K562 (cell line): Measurements from ENCODE around the gene MPHOSPH8. TPM values are rescaled to one million over a fixed set of nuclear protein-coding genes. Genes with fewer than 3 reads are reported as not detected.

Experiments used
- HOXB6 ChIP-seq: fragments of 250-450 bp; sonication (Bioruptor Pico); IDR thresholded peaks from 2 replicates; pipeline ENCODE4 v1.5.1; 2022; ENCODE audit warnings: mild to moderate bottlenecking, borderline replicate concordance
- NFIC ChIP-seq: fragments of 450-650 bp; IDR thresholded peaks from 2 replicates; pipeline ENCODE4 v1.6.1; 2017; ENCODE audit warnings: mild to moderate bottlenecking, inconsistent platforms
- POU5F1 ChIP-seq: fragments of 150-350 bp; IDR thresholded peaks from 2 replicates; pipeline ENCODE4 v1.6.1; 2014; ENCODE audit warnings: borderline replicate concordance, low read length, low read depth, mild to moderate bottlenecking; ENCODE audit not compliant: partially characterized antibody
- RUNX1 ChIP-seq: sonication (generic); IDR thresholded peaks from 2 replicates; pipeline ENCODE4 v1.6.1; 2016; ENCODE audit warnings: antibody characterized with exemption, low read depth
- ZNF347 ChIP-seq: fragments of 450-650 bp; formaldehyde crosslinking; IDR thresholded peaks from 2 replicates; pipeline ENCODE4 v1.4.0; 2020; ENCODE audit warnings: low read depth, mild to moderate bottlenecking, moderate library complexity
- ZNF551 ChIP-seq: fragments of 250-450 bp; sonication (Bioruptor Pico); IDR thresholded peaks from 2 replicates; pipeline ENCODE4 v1.5.0; 2021; ENCODE audit warnings: mild to moderate bottlenecking, moderate library complexity
- polyA plus RNA-seq, 8 experiments: library from polyadenylated mRNA; depleted of rRNA in 4 of 8; stranded (reverse) in 5 of 8; unstranded in 3 of 8; fragments of >200 nt; fragmentation: Nextera tagmentation in 2 of 8; fragmentation: Illumina TruSeq in 1 of 8; extraction: Ambion mirVana in 2 of 8; extraction: Trizol in 1 of 8; gene quantifications; 2 replicates each; pipeline versions ENCODE4 v1.2.1 to v1.2.3, GENCODE V29; 2011 to 2014; ENCODE audit warnings: inconsistent platforms in 1 of 8, missing spikeins in 1 of 8
- total RNA-seq, 7 experiments: library from RNA; depleted of rRNA in 6 of 7; stranded (reverse); fragments of >200 nt in 6 of 7; fragmentation: Illumina TruSeq in 2 of 7; extraction: Trizol in 2 of 7; gene quantifications; 2 replicates each; pipeline versions ENCODE4 v1.2.1 to v1.2.3, GENCODE V29; 2011 to 2021; ENCODE audit warnings: low replicate concordance in 1 of 7
- TF ChIP-seq, protein P1 (sequence below): fragments of 450-650 bp; IDR thresholded peaks from 2 replicates; pipeline ENCODE4 v1.6.1; 2016; ENCODE audit warnings: low read depth
- TF ChIP-seq, protein P2 (sequence below): sonication (generic); formaldehyde crosslinking; IDR thresholded peaks from 2 replicates; pipeline ENCODE4 v1.8.0; 2022; ENCODE audit warnings: missing genetic modification reagents, mild to moderate bottlenecking, borderline replicate concordance
- TF ChIP-seq, protein P3 (sequence below): fragments of 250-450 bp; sonication (Bioruptor Pico); IDR thresholded peaks from 2 replicates; pipeline ENCODE4 v1.8.0; 2021; ENCODE audit warnings: moderate library complexity, mild to moderate bottlenecking, inconsistent platforms

MPHOSPH8 gene
- total and polyA plus RNA-seq, 9 of the 15 experiments (the other 6 are each of a cell fraction or from before 2014, with no cell fraction given), result 10.3 to 24.8 (median 16.6) TPM

- TF ChIP-seq, protein P1, sequence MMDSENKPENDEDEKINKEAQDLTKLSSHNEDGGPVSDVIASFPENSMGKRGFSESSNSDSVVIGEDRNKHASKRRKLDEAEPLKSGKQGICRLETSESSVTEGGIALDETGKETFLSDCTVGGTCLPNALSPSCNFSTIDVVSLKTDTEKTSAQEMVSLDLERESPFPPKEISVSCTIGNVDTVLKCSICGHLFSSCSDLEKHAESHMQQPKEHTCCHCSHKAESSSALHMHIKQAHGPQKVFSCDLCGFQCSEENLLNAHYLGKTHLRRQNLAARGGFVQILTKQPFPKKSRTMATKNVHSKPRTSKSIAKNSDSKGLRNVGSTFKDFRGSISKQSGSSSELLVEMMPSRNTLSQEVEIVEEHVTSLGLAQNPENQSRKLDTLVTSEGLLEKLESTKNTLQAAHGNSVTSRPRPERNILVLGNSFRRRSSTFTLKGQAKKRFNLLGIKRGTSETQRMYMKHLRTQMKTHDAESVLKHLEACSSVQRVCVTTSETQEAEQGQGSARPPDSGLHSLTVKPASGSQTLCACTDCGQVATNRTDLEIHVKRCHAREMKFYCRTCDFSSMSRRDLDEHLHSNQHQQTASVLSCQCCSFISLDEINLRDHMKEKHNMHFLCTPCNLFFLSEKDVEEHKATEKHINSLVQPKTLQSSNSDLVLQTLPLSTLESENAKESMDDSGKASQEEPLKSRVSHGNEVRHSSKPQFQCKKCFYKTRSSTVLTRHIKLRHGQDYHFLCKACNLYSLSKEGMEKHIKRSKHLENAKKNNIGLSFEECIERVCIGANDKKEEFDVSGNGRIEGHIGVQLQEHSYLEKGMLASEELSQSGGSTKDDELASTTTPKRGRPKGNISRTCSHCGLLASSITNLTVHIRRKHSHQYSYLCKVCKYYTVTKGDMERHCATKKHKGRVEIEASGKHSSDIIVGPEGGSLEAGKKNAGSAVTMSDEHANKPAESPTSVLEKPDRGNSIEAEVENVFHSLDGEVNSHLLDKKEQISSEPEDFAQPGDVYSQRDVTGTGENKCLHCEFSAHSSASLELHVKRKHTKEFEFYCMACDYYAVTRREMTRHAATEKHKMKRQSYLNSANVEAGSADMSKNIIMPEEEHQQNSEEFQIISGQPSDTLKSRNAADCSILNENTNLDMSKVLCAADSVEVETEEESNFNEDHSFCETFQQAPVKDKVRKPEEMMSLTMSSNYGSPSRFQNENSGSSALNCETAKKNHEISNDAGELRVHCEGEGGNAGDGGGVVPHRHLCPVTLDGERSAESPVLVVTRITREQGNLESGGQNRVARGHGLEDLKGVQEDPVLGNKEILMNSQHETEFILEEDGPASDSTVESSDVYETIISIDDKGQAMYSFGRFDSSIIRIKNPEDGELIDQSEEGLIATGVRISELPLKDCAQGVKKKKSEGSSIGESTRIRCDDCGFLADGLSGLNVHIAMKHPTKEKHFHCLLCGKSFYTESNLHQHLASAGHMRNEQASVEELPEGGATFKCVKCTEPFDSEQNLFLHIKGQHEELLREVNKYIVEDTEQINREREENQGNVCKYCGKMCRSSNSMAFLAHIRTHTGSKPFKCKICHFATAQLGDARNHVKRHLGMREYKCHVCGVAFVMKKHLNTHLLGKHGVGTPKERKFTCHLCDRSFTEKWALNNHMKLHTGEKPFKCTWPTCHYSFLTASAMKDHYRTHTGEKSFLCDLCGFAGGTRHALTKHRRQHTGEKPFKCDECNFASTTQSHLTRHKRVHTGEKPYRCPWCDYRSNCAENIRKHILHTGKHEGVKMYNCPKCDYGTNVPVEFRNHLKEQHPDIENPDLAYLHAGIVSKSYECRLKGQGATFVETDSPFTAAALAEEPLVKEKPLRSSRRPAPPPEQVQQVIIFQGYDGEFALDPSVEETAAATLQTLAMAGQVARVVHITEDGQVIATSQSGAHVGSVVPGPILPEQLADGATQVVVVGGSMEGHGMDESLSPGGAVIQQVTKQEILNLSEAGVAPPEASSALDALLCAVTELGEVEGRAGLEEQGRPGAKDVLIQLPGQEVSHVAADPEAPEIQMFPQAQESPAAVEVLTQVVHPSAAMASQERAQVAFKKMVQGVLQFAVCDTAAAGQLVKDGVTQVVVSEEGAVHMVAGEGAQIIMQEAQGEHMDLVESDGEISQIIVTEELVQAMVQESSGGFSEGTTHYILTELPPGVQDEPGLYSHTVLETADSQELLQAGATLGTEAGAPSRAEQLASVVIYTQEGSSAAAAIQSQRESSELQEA, result no peak
- TF ChIP-seq RUNX1, result no peak
- no peak for TF ChIP-seq HOXB6
- TF ChIP-seq, protein P2, sequence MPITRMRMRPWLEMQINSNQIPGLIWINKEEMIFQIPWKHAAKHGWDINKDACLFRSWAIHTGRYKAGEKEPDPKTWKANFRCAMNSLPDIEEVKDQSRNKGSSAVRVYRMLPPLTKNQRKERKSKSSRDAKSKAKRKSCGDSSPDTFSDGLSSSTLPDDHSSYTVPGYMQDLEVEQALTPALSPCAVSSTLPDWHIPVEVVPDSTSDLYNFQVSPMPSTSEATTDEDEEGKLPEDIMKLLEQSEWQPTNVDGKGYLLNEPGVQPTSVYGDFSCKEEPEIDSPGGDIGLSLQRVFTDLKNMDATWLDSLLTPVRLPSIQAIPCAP (CRISPR knock-in tag), result no peak
- no peak for TF ChIP-seq POU5F1
- no peak for TF ChIP-seq NFIC
- TF ChIP-seq, protein P3, sequence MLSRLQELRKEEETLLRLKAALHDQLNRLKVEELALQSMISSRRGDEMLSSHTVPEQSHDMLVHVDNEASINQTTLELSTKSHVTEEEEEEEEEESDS, result no peak
- no peak for TF ChIP-seq ZNF347 (CRISPR knock-in tag)
- TF ChIP-seq ZNF551, result no peak
Observed at GRCh38 chr13:19658831-19659230, 25.4 kb downstream of the MPHOSPH8 start (continued).
